HUES48 (cell line): ENCODE measurements around the gene FAM120C.

Source experiments
- H3K27ac ChIP-seq: one replicate; pipeline ENCODE4 v1.7.0; 2013; ENCODE audit warnings: low read depth, low read length, inconsistent platforms
- H3K27me3 ChIP-seq: 2 replicates; pipeline ENCODE4 v1.6.1; 2013; ENCODE audit warnings: mild to moderate bottlenecking, low read length; ENCODE audit not compliant: control insufficient read depth, insufficient read depth
- H3K36me3 ChIP-seq: 2 replicates; pipeline ENCODE4 v1.6.1; 2013; ENCODE audit warnings: low read length; ENCODE audit not compliant: control insufficient read depth, insufficient read depth
- H3K4me1 ChIP-seq: 2 replicates; pipeline ENCODE4 v1.6.1; 2013; ENCODE audit warnings: mild to moderate bottlenecking, low read length; ENCODE audit not compliant: control insufficient read depth, insufficient read depth
- H3K4me3 ChIP-seq: 2 replicates; pipeline ENCODE4 v1.5.1; 2013; ENCODE audit warnings: mild to moderate bottlenecking, low read depth, low read length
- H3K9ac ChIP-seq: 2 replicates; pipeline ENCODE4 v1.6.1; 2013; ENCODE audit warnings: mild to moderate bottlenecking, low read depth, low read length, moderate library complexity
- H3K9me3 ChIP-seq: 2 replicates; pipeline ENCODE4 v1.6.1; 2013; ENCODE audit warnings: low read length; ENCODE audit not compliant: control insufficient read depth, insufficient read depth

Gene FAM120C

DNA sequence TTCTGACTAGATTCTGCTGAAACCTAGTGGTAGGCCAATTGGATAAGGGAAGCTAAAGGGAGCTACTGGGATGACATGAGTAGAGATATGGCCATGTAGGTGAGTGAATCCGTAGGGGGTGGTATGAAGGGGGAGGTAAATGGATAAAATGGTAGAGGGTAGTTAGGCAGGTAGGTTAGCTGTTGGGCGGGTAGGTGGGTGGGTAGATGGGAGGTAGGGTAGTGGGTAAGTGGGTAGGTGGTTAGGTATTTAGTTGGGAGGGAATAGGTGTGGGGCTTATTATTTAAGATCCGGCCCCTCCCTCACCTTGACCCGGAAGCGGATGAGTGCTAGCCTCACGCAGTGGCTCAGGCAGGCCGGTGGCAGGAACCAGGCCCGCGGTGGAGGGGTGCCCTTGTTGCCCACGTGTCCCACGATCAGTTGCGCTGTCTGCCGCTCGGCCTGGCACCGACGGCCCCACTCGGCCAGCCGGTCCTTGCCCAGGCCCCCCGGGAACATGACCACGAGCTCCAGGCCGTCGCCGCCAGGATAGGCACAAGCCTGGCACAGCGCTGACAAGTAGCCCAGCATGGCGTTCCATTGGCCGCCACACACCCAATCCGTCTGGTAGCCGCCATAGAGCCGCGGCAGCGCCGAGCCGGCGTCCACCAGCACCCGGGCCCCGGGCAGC lies 725 bp downstream of the FAM120C start:
- no peaks in the 10 kb centered on the region for H3K27me3 ChIP-seq
- peak overlapping the region; percentile 91 for H3K9ac ChIP-seq
- H3K4me1 ChIP-seq, result 0 out of 2 replicates have a peak, but pooled peaks cover 2% of the 10 kb centered on the region
- peak overlapping the region; percentile 77 for H3K4me3 ChIP-seq
- H3K9me3 ChIP-seq, result peaks cover 20% of the 10 kb centered on the region
- H3K36me3 ChIP-seq, result 0 out of 2 replicates have a peak, but pooled peaks cover under 1% of the 10 kb centered on the region
- H3K27ac ChIP-seq, result peak overlapping the region; percentile 93

DNA sequence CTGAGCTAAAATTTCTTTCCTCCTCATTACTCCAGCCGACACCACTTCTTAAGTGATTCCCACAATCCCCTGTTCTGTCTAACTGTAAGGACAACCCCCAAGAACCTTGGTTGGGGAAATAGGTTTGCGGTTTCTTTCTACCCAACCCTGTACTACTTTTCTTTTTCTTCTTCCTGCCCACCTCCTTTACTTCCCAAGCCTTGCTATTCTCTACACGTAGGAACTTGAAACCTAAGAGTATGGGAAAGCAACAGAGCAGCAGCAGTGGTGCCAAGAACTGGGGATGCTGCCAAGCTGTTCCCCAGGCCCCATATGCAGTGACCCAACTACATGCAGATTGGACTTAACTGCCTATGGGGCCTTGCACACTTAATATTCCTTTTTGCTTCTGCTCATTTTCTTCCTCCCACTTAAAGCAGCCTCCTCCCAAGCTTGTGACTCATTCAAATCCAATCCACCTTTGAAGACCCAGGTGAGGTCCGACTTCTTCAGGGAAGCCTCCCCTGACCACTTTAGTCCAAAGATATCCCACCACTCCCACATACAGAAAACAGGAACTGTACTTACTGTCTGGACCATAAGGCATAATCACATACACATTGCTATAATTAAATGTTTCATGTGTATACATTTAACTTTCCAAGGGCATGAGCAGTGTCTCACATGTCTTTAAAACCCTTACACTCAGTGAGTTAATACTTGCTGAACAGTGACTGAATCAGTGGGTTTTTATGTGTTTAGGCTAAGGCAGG lies 1.7 kb downstream of the FAM120C start:
- peaks cover 6% of the 10 kb centered on the region; the same call in 1 of the 2 replicates for H3K36me3 ChIP-seq
- peaks cover 18% of the 10 kb centered on the region for H3K9me3 ChIP-seq
- H3K9ac ChIP-seq, result no peak overlapping the region
- H3K4me1 ChIP-seq, result 0 out of 2 replicates have a peak, but pooled peaks cover 2% of the 10 kb centered on the region
- H3K27ac ChIP-seq, result no peak overlapping the region
- H3K27me3 ChIP-seq, result no peaks in the 10 kb centered on the region
- peak overlapping the region; percentile 77 for H3K4me3 ChIP-seq

DNA sequence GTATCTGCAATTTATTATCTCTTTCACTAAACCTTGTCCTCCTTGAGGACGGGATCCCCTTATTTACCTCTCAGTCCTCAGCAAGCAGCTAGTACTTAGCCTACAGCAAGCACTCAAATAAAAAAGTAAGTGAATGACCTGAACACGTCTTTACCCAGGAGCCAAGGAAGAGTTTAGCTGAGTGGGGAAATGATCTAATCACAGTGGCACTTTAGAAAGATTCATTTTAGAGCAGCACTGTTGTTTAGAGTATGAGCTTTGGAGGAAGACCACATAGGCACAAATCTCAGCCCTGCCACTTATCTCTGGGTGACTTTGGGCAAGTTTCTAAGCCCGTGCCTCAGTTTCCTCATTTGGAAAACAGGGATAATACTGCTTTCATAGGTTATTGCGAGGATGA lies 2.7 kb downstream of the FAM120C start:
- H3K4me3 ChIP-seq, result no peak overlapping the region
- no peak overlapping the region for H3K9ac ChIP-seq
- no peak overlapping the region for H3K27ac ChIP-seq
- H3K4me1 ChIP-seq, result 0 out of 2 replicates have a peak, but pooled peaks cover 2% of the 10 kb centered on the region
- H3K36me3 ChIP-seq, result peaks cover 6% of the 10 kb centered on the region; the same call in 1 of the 2 replicates
- H3K27me3 ChIP-seq, result no peaks in the 10 kb centered on the region
- H3K9me3 ChIP-seq, result peaks cover 18% of the 10 kb centered on the region

DNA sequence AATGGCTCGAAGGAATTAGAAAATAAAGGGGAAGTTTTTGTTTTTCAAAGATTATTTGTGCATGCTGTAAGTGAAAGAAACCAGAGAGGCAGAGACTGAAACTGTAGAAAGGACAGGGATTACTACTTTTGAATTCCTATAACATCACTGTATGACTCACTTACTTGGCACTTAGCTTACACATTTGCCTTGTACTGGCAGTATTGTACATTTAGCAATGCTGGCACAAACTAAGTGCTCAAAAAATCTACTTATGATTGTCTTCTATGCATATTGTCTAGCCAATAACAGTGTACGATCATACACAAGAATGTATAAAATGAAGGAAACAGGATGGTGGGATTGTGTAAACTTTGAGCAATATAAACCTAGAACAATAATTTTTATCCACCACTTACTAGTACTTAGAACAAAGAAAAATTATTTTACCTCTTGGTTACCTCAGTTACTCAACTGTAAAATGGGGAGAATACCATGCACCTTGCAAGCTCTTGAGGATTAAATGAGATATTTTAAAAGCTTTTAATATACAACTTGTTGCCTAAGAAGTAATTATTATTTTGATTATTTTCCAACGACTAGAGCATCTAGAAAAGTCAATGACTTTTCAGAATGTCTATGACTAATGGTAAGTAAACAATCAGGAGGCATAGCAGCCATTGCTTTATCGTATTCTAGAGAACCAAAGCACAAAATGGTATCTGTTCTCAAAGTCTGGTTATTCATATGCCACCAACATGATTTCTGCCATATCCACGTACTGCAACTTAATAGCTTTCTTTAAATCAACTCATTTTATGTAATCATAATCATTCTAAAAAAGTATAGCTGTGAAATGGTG lies 4.7 kb downstream of the FAM120C start:
- H3K9ac ChIP-seq, result no peak overlapping the region
- peaks cover 29% of the 10 kb centered on the region for H3K9me3 ChIP-seq
- no peak overlapping the region for H3K4me3 ChIP-seq
- H3K27ac ChIP-seq, result no peak overlapping the region
- H3K36me3 ChIP-seq, result peaks cover 22% of the 10 kb centered on the region
- H3K4me1 ChIP-seq, result 0 out of 2 replicates have a peak, but pooled peaks cover 2% of the 10 kb centered on the region
- H3K27me3 ChIP-seq, result no peaks in the 10 kb centered on the region

DNA sequence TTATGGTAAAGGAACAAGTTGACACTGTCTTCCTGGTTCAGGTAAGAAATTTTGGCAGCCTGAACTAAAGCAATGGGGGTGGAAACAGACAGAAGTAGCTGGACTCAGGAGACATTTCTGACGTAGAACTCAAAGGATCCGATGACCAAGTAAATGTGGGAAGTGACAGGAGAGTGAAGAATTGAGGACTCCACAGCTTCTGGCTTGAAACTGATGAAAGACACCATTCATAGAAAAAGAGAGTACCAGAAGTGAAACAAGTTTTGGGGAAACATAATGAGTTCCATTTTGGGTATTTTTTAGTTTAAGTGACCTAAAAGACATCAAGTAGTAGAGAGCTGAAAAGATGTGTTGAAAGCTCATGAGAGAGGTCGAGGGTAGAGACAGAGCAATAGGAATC lies 5.7 kb downstream of the FAM120C start:
- peaks cover 22% of the 10 kb centered on the region for H3K36me3 ChIP-seq
- peaks cover 33% of the 10 kb centered on the region for H3K9me3 ChIP-seq
- no peak overlapping the region for H3K4me3 ChIP-seq
- 0 out of 2 replicates have a peak, but pooled peaks cover 2% of the 10 kb centered on the region for H3K4me1 ChIP-seq
- H3K27ac ChIP-seq, result no peak overlapping the region
- H3K27me3 ChIP-seq, result no peaks in the 10 kb centered on the region
- no peak overlapping the region for H3K9ac ChIP-seq

DNA sequence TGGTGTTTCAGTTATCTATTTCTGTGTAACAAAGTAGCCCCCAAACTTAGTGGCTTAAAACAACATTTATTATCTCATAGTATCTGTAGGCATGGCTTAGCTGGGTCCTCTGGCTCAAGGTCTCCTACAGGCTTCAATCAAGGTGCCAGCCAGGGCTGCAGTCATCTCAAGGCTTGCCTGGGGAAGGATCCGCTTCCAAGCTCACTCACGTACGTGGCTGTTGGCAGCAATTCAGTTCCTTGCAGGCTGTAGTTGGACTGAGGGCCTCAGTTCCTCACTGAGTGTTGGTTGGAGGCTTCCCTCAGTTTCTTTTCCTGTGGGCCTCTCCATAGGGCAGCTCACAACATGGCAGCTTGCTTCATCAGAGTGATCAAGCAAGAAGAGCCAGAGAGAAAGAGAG lies 9.3 kb downstream of the FAM120C start:
- Histone ChIP-seq H3K9me3 (peaks cover 41% of the 10 kb centered on the region), H3K27me3 (no peaks in the 10 kb centered on the region), H3K36me3 (peaks cover 22% of the 10 kb centered on the region), H3K4me3 (no peak overlapping the region), H3K4me1 (no peaks in the 10 kb centered on the region), H3K27ac (no peak overlapping the region), H3K9ac (no peak overlapping the region)

DNA sequence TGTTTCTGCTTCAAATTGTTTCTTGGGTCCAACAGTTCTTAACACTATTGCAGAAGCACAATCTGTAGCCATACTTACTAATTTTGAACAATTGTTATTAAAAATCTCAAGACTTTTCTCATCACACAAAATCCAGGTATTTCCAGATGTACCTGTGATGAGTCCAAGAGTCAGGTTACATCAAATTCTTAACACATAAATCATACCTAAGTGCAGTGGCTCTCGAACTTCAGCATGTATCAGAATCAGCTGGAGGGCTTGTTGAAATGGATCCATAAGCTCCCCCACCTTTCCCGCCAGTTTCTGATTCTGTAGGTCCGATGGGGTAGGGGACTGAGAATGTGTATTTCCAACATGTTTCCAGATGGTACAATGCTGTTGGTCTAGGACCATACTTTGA lies 10.6 kb downstream of the FAM120C start:
- H3K9me3 ChIP-seq, result peaks cover 38% of the 10 kb centered on the region
- peaks cover 22% of the 10 kb centered on the region for H3K36me3 ChIP-seq
- H3K4me3 ChIP-seq, result no peak overlapping the region
- no peaks in the 10 kb centered on the region for H3K4me1 ChIP-seq
- H3K27me3 ChIP-seq, result no peaks in the 10 kb centered on the region
- no peak overlapping the region for H3K27ac ChIP-seq
- no peak overlapping the region for H3K9ac ChIP-seq

DNA sequence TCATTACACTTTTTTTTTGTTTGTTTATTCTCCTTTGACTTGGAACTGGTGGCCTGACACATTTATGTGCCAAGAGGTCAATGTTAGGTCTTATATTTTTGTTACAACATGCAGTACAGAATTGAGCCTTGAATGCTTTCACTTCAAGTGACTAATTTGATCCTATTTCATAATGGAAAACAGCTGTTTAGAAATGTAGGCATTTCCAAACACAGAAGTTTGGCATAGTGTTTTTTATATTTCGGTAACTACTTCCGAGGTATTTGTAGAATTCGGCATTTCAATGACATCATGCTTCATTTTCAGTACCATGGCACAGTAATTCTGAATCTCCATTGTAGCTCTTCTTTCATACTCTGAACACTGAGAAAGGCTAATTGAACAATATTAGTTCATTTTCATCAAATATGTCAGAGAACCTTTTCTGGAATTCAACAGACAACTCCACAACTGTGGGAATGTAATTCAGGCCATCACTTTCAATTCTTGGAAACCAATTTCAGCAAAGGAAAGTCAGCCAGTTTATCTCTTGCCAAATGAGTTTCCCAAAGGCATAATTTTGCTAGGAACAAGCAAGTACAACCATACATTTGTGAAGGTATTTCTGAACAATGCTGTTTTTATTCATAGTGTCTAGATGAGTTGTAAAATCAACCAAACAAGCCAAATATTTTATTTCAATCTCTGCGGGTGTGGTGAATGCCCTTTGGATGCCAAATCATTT lies 11.4 kb downstream of the FAM120C start:
- H3K9me3 ChIP-seq, result peaks cover 38% of the 10 kb centered on the region

DNA sequence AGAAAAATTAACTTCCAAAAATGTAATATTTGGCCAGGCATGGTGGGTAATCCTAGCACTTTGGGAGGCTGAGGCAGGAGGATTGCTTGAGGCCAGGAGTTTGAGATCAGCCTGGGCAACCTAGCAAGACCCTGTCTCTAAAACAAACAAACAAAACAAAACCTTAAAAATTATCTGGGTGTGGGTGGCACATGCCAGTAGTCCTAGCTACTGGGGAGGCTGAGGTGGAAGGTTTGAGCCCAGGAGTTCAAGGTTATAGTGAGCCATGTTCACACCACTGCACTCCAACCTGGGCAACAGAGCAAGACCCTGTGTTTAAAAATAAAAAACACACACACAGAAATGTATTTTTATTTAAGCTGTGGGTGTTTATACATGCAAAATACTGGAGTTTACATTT lies 12.0 kb downstream of the FAM120C start:
- Histone ChIP-seq H3K27me3 (no peaks in the 10 kb centered on the region), H3K36me3 (peaks cover 16% of the 10 kb centered on the region), H3K27ac (no peak overlapping the region), H3K9ac (no peak overlapping the region), H3K4me1 (peaks cover 4% of the 10 kb centered on the region; the same call in 1 of the 2 replicates), H3K4me3 (no peak overlapping the region), H3K9me3 (peaks cover 38% of the 10 kb centered on the region)

More for the DNA sequence above, 11.4 kb downstream of the FAM120C start:
- Histone ChIP-seq H3K36me3 (peaks cover 16% of the 10 kb centered on the region), H3K27me3 (no peaks in the 10 kb centered on the region), H3K9ac (no peak overlapping the region), H3K4me1 (no peaks in the 10 kb centered on the region), H3K27ac (no peak overlapping the region), H3K4me3 (no peak overlapping the region)

DNA sequence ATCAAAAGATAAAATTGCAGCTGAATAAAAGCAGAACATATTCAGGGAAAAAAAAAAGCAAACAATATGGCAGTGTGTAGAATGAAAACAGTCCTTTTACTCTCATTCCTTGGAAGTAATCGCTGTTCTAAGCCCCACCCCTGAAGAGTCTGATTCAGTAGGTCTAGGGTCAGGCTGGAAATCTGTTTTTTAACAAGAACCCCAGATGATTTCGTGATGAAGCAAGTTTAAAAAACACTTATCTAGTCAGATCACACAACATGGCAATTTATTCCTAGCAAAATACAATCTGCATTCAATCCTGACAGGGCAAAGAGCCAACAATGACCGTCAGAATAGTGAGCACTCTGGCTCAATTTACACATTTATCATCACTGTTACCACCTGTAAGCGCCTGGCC lies 16.1 kb downstream of the FAM120C start:
- H3K4me1 ChIP-seq, result peaks cover 4% of the 10 kb centered on the region; the same call in 1 of the 2 replicates
- no peak overlapping the region for H3K9ac ChIP-seq
- no peak overlapping the region for H3K27ac ChIP-seq
- no peaks in the 10 kb centered on the region for H3K27me3 ChIP-seq
- H3K4me3 ChIP-seq, result no peak overlapping the region
- peaks cover 27% of the 10 kb centered on the region for H3K9me3 ChIP-seq
- no peaks in the 10 kb centered on the region for H3K36me3 ChIP-seq
